Neuronal stem cell (in vitro differentiated cells): ENCODE measurements around the gene DOK4.
A peak's percentile ranks its signal among the peaks of the same experiment; 100 is the strongest.

ENCODE experiments used
- DNase-seq: peaks from one replicate; pipeline ENCODE4 v3.0.0-alpha.2; 2013; ENCODE audit warnings: low spot score
- H2AFZ ChIP-seq: one replicate; pipeline ENCODE4 v1.6.1; 2013; ENCODE audit warnings: mild to moderate bottlenecking, low read length, inconsistent platforms
- H2AK5ac ChIP-seq: 2 replicates; pipeline ENCODE4 v1.6.1; 2013; ENCODE audit warnings: low read depth, mild to moderate bottlenecking, inconsistent platforms, low read length, moderate library complexity, mixed read lengths
- H2BK120ac ChIP-seq: 2 replicates; pipeline ENCODE4 v1.6.1; 2013; ENCODE audit warnings: low read depth, mild to moderate bottlenecking, inconsistent platforms, low read length, moderate library complexity, mixed read lengths
- H2BK12ac ChIP-seq: one replicate; pipeline ENCODE4 v1.6.1; 2013; ENCODE audit warnings: low read length, inconsistent platforms
- H2BK15ac ChIP-seq: 2 replicates; pipeline ENCODE4 v1.6.1; 2013; ENCODE audit warnings: mild to moderate bottlenecking, low read length, inconsistent platforms, mixed read lengths
- H2BK5ac ChIP-seq: one replicate; pipeline ENCODE4 v1.6.1; 2013; ENCODE audit warnings: inconsistent platforms, mild to moderate bottlenecking, low read length, moderate library complexity
- H3K14ac ChIP-seq: one replicate; pipeline ENCODE4 v1.6.1; 2013; ENCODE audit warnings: low read length, inconsistent platforms
- H3K18ac ChIP-seq: 2 replicates; pipeline ENCODE4 v1.6.1; 2013; ENCODE audit warnings: low read length, inconsistent platforms
- H3K23ac ChIP-seq: 2 replicates; pipeline ENCODE4 v1.6.1; 2013; ENCODE audit warnings: low read depth, mild to moderate bottlenecking, mixed read lengths, low read length, inconsistent platforms; ENCODE audit not compliant: poor library complexity
- H3K27ac ChIP-seq: replicated peaks from 3 replicates; pipeline ENCODE4 v1.5.1; 2013; ENCODE audit warnings: low read length, inconsistent platforms
- H3K27me3 ChIP-seq, 3 experiments: 2 replicates each; pipeline ENCODE4 v1.6.1; 2013; ENCODE audit warnings: low read length in 3 of 3, mild to moderate bottlenecking in 2 of 3, inconsistent platforms in 1 of 3, low read depth in 1 of 3, mixed read lengths in 1 of 3, moderate library complexity in 1 of 3; ENCODE audit not compliant: control insufficient read depth in 3 of 3, insufficient read depth in 3 of 3
- H3K36me3 ChIP-seq, 2 donors: replicated peaks in 1 of 2; 2 replicates each; pipeline ENCODE4 v1.6.1; 2013; ENCODE audit warnings: low read length in 2 of 2; ENCODE audit not compliant: control insufficient read depth in 2 of 2, insufficient read depth in 2 of 2
- H3K4ac ChIP-seq: 2 replicates; pipeline ENCODE4 v1.6.1; 2013; ENCODE audit warnings: inconsistent platforms, mild to moderate bottlenecking, low read length, moderate library complexity
- H3K4me1 ChIP-seq, 2 donors: 1 replicate in 1 of 2; 2 replicates in 1 of 2; pipeline ENCODE4 v1.6.1; 2013; ENCODE audit warnings: low read length in 2 of 2, low read depth in 1 of 2; ENCODE audit not compliant: control insufficient read depth in 2 of 2, insufficient read depth in 1 of 2
- H3K4me2 ChIP-seq: one replicate; pipeline ENCODE4 v1.6.1; 2013; ENCODE audit warnings: mild to moderate bottlenecking, low read length, inconsistent platforms; ENCODE audit not compliant: insufficient read depth, poor library complexity, severe bottlenecking
- H3K4me3 ChIP-seq, 2 donors: 2 replicates each; pipeline ENCODE4 v1.5.1; 2013; ENCODE audit warnings: low read length in 2 of 2, mild to moderate bottlenecking in 2 of 2, inconsistent platforms in 1 of 2, moderate library complexity in 1 of 2
- H3K79me1 ChIP-seq: one replicate; pipeline ENCODE4 v1.6.1; 2013; ENCODE audit warnings: low read depth, mild to moderate bottlenecking, inconsistent platforms, low read length, moderate library complexity
- H3K9ac ChIP-seq: one replicate; pipeline ENCODE4 v1.6.1; 2013; ENCODE audit warnings: mild to moderate bottlenecking, low read depth, low read length, inconsistent platforms; ENCODE audit not compliant: poor library complexity
- H3K9me3 ChIP-seq, 2 donors: replicated peaks in 1 of 2; 2 replicates each; pipeline versions ENCODE3 to v1.6.1; 2013; ENCODE audit warnings: low read length in 2 of 2, mild to moderate bottlenecking in 2 of 2, inconsistent platforms in 1 of 2, low read depth in 1 of 2, mixed read lengths in 1 of 2, moderate library complexity in 1 of 2; ENCODE audit not compliant: control insufficient read depth in 2 of 2, insufficient read depth in 1 of 2
- H4K8ac ChIP-seq: one replicate; pipeline ENCODE4 v1.6.1; 2013; ENCODE audit warnings: low read depth, mild to moderate bottlenecking, inconsistent platforms, low read length, moderate library complexity
- H4K91ac ChIP-seq: one replicate; pipeline ENCODE4 v1.6.1; 2013; ENCODE audit warnings: low read length, low read depth, mild to moderate bottlenecking, inconsistent platforms; ENCODE audit not compliant: poor library complexity
- WGBS, 2 donors: extraction: QIAGEN DNeasy Blood & Tissue Kit; methylation state at CpG; one replicate each; pipeline ENCODE4 v1.1.7; 2013; ENCODE audit warnings: missing lambda C conversion rate in 2 of 2, mixed read lengths in 1 of 2; ENCODE audit not compliant: insufficient read length in 2 of 2, insufficient replicate concordance in 1 of 2; ENCODE audit errors: extremely low coverage in 2 of 2; 5-methylcytosine and 5-hydroxymethylcytosine counted together

DOK4 gene

DNA sequence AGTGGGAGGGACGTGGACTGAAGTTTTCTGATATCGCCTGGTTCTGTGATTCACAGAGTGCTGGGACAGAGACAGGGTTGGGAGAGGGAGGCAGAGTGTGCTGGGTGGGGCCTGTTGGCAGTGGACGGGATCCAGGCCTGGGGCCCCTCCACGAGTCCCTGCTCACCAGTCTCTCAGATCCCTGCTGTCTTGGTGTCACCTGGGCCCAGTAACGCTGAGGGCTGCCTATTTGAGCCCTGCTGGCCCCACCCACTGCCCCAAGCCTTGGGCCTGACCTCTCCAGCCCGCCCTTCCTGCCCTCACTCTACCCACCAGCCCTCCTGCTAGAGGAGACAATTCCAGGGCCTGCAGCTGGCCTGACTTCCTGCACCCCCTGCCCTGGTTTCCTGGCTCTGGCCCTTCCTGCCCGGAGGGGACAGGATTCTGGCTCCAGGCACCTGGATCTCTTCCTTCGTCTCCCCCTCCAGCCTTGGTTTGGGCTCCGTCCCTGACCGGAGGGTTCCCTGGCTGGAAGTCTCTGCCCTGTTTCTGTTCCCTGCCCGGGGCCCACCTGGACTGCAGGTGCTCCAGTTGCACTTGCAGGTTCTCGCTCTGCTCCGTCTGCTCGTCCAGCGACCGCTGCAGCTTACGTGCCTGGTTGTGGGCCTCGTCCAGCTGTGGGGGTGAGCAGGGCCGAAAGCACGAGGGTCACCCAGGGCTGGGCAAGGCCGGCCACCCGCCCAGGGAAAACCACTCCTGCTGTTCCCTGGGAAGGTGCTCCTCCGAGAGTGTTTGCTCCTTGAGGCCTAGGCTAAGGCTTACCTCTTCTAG, 28.7 kb upstream of the DOK4 start:
- Histone ChIP-seq H2BK120ac (no peak overlapping the region), H4K8ac (no peak overlapping the region), H3K23ac (no peak overlapping the region), H3K18ac (no peak overlapping the region), H3K79me1 (peaks cover 4% of the 10 kb centered on the region), H3K4me3 (no peak overlapping the region), H3K27me3 (no peaks in the 10 kb centered on the region), H2AFZ (no peak overlapping the region), H3K4me1 (peaks cover under 1 to 10% of the 10 kb centered on the region in 2 donors), H3K4me2 (no peak overlapping the region), H3K14ac (peak overlapping the region; percentile 28), H2BK5ac (peak overlapping the region; percentile 58), H2BK12ac (no peak overlapping the region), H3K36me3 (peaks cover 7 to 16% of the 10 kb centered on the region in 2 donors), H3K27ac (no peak overlapping the region), H3K9ac (no peak overlapping the region), H2AK5ac (peak overlapping the region; percentile 74), H4K91ac (no peak overlapping the region), H3K4ac (no peak overlapping the region), H2BK15ac (no peak overlapping the region), H3K9me3 (no peaks in the 10 kb centered on the region)
- no CpG with 5 or more reads among the region's 23 CpGs for WGBS, 2 donors
- no peak for DNase-seq

DNA sequence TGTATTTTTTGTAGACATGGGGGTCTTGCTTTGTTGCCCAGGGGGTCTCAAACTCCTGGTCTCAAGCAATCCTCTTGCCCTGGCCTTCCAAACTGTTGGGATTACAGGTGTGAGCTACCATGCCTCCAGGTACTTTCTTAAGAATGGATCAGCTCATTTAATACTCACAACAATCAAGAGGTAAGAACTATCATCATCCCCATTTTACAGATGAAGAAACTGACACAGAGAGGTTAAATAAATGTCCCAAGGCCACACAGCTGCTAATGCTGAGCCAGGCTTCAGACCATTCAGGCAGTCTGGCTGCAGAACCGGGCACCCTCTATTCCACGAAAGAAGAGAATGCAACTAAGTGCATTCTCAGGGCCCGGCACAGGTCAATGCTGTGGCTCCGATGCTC, 28.1 kb upstream of the DOK4 start:
- H4K91ac ChIP-seq, result no peak overlapping the region
- H4K8ac ChIP-seq, result no peak overlapping the region
- no peak overlapping the region for H3K4me2 ChIP-seq
- H3K9ac ChIP-seq, result no peak overlapping the region
- no peaks in the 10 kb centered on the region for H3K27me3 ChIP-seq
- H2BK5ac ChIP-seq, result no peak overlapping the region
- no peak overlapping the region for H2BK120ac ChIP-seq
- H2AK5ac ChIP-seq, result peak overlapping the region; percentile 74
- peaks cover 4% of the 10 kb centered on the region for H3K79me1 ChIP-seq
- DNase-seq, result no peak
- no peak overlapping the region for H3K4ac ChIP-seq
- H3K9me3 ChIP-seq, result no peaks in the 10 kb centered on the region
- no peak overlapping the region for H3K4me3 ChIP-seq
- H2AFZ ChIP-seq, result no peak overlapping the region
- H3K4me1 ChIP-seq, result peaks cover 2 to 12% of the 10 kb centered on the region in 2 donors
- no peak overlapping the region for H3K27ac ChIP-seq
- no peak overlapping the region for H3K14ac ChIP-seq
- no CpG with 5 or more reads among the region's 4 CpGs for WGBS, 2 donors
- no peak overlapping the region for H3K23ac ChIP-seq
- H3K36me3 ChIP-seq, result peaks cover 7 to 16% of the 10 kb centered on the region in 2 donors
- H2BK12ac ChIP-seq, result no peak overlapping the region
- H2BK15ac ChIP-seq, result no peak overlapping the region
- no peak overlapping the region for H3K18ac ChIP-seq

DNA sequence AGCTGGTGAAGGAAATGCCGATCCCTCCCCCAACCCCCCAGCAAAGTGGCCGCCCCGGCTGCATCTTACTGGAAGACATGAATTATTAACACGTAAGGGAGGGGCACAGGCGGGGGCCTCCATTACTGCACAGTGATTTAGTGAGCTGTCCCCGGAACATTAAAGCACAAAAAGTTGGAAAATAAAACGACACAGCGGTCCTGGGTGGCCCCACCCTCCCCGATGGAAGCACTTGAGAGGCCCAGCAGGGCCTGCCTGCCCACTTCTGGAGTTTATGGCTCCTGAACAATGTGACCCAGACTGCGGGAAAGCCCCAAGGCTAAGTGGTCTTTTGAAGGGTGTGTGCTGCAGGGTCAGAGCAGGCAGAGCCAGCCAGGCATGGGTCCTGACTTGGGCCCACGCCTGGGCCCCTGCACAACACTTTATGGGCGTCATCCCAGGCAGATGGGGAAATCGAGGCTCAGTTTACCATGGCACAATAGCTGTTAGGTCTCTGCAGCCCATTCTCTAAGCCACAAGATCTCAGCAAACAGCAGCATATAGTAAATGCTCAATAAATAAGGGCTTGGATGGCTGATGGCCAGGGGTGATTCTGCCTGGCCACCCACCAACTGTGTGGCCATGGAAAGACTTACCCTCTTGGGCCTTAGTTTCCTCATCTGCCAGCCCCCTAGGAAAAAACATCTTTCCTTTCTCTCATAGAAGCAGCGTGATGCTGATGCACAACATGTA, 27.2 kb upstream of the DOK4 start:
- Histone ChIP-seq H2AFZ (no peak overlapping the region), H2BK120ac (no peak overlapping the region), H3K36me3 (peaks cover 7 to 15% of the 10 kb centered on the region in 2 donors), H3K18ac (no peak overlapping the region), H2BK5ac (no peak overlapping the region), H3K4me3 (no peak overlapping the region), H3K27me3 (no peaks in the 10 kb centered on the region), H3K4me1 (peaks cover 2 to 13% of the 10 kb centered on the region in 2 donors), H3K14ac (no peak overlapping the region), H4K91ac (no peak overlapping the region), H3K27ac (no peak overlapping the region), H3K23ac (no peak overlapping the region), H3K4me2 (no peak overlapping the region), H2BK12ac (no peak overlapping the region), H3K79me1 (no peaks in the 10 kb centered on the region), H2AK5ac (no peak overlapping the region), H3K9ac (no peak overlapping the region), H4K8ac (no peak overlapping the region), H2BK15ac (no peak overlapping the region), H3K4ac (no peak overlapping the region), H3K9me3 (no peaks in the 10 kb centered on the region)
- WGBS, 2 donors, result no CpG with 5 or more reads among the region's 14 CpGs
- DNase-seq, result no peak

DNA sequence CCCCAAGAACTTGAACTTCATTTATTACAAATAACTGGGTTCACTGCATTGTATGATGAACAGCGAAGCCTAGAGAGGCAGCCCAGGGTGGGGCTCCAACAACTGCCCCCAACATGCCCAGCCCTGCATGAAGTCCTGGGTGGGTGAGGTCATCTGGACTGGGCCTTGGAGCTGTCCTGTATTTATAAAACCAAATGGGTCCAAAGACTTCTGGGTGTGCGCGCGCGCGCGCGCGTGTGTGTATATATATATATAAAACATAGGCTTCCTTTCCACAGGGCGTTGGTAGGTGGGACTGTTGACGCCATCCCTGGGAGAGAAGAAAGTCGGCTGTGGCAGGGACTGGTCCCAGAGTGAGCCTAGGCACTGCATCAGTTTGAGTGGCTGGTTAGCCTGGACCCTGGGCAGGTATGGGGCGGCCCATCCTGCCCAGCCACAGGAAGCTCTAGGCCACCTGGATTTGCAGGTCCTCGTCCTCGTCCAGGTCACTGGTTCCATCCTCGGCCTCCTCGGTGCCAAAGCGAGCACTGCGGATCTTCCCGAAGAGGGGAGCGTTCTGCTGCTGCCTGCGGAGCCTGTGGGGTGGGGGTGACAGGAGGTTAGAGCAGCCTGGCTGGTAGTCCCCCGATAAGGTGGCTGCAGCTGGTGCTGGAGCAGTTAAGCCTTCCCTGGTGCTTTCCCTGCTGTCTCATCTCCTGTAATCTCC, 26.2 kb upstream of the DOK4 start:
- H2AFZ ChIP-seq, result no peak overlapping the region
- no peak overlapping the region for H3K4ac ChIP-seq
- H2BK15ac ChIP-seq, result no peak overlapping the region
- H2BK120ac ChIP-seq, result no peak overlapping the region
- no peaks in the 10 kb centered on the region for H3K9me3 ChIP-seq
- WGBS, 2 donors, result no CpG with 5 or more reads among the region's 23 CpGs
- no peak for DNase-seq
- H3K4me1 ChIP-seq, result peaks cover 4 to 22% of the 10 kb centered on the region in 2 donors
- no peak overlapping the region for H2BK5ac ChIP-seq
- no peak overlapping the region for H3K14ac ChIP-seq
- H3K27me3 ChIP-seq, result peaks cover 0 to under 1% (median 0%) of the 10 kb centered on the region in 3 experiments
- no peak overlapping the region for H4K8ac ChIP-seq
- peaks cover 4 to 6% of the 10 kb centered on the region in 2 donors for H3K36me3 ChIP-seq
- no peak overlapping the region for H3K4me2 ChIP-seq
- no peak overlapping the region for H3K9ac ChIP-seq
- H2AK5ac ChIP-seq, result no peak overlapping the region
- no peak overlapping the region for H3K23ac ChIP-seq
- H3K4me3 ChIP-seq, result no peak overlapping the region
- no peak overlapping the region for H2BK12ac ChIP-seq
- H4K91ac ChIP-seq, result no peak overlapping the region
- H3K79me1 ChIP-seq, result no peaks in the 10 kb centered on the region
- no peak overlapping the region for H3K27ac ChIP-seq
- no peak overlapping the region for H3K18ac ChIP-seq
